Measurements from ENCODE around the gene OGN. TPM values are rescaled to one million over a fixed set of nuclear protein-coding genes. Genes with fewer than 3 reads are reported as not detected.

The OGN gene
- total and polyA plus RNA-seq, 2 of the 13 experiments (the other 11 are each of a cell fraction or from before 2014, with no cell fraction given) = not detected

DNA sequence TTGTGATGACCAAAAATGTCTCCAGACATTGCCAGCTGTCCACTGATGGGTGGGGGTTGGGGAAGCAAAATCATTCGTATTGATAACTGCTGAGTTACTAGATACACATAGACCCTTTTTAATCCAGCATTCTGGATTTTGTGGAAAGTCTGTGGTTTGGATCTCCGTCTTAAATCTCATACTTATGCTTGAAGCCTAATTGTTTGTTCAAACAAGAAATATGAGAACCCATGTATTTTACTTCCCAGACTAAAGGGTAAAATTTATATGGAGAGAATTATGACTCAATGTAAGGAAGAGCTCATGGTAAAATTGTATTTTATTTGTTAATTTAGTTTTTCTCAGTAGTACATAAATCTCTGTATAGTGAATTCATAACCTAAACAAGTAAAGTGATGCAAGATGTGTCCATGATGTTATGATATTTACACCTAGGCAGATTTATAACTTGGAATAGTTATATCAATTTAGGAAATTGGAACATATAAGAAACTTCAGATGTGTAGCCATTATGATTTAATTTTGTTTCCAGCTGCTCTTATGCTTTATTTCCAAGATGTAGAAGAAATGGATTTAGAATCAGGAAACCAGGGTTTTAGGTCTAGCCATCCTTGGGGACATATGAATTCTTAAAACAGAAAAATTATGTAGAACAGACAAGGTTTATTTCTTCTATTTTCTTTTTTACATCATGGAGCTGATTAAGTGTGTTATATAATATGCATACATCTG, 4.5 kb upstream of the OGN start (continued):
- TF ChIP-seq HNF1A (IDR thresholded peaks at IDR 0.05; ENCODE audit: low read depth) (no peak), HNF1A (CRISPR knock-in tag; IDR thresholded peaks at IDR 0.05; ENCODE audit: borderline replicate concordance) (no peak), KAT8 (CRISPR knock-in tag; IDR thresholded peaks at IDR 0.05) (no peak)

DNA sequence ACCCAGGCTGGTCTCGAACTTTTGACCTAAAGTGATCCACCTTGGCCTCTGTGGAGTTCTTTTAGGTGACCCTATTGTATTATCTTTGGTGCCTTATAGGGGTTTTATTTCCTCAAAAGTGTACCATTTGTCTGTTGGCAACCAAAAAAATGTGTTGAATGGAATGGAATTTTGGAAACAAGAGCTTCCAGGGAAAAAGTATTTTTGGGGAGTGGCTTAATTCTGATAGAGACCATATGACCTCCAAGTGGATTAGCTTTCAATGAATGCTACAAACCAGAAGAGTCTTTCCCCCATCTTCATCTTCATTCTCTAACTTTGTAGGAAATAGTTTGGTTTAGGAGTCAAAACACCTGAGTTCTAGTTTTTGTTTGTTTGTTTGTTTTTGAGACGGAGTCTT, 3.4 kb upstream of the OGN start:
- no peak for FAIRE-seq
- no peak for ATAC-seq
- Histone ChIP-seq H3K4me3 (replicated peaks in 1 of 3; ENCODE audit: insufficient read depth in 1 of 3, low read depth in 2 of 3, low read length in 3 of 3) (no peak overlapping the region), H3K9ac (ENCODE audit: insufficient read depth, low read depth, low read length) (no peak overlapping the region), H3K4me2 (ENCODE audit: low read depth, low read length) (no peak overlapping the region), H2AFZ (ENCODE audit: low read length) (no peak overlapping the region), H3K79me2 (ENCODE audit: insufficient read depth, low read length) (no peaks in the 10 kb centered on the region), H3K9me3 (ENCODE audit: low read length) (no peaks in the 10 kb centered on the region), H4K20me1 (ENCODE audit: insufficient read depth, low read length) (no peaks in the 10 kb centered on the region), H3K4me1 (ENCODE audit: insufficient read depth, low read length) (no peaks in the 10 kb centered on the region), H3K27me3 (ENCODE audit: control insufficient read depth in 1 of 2, insufficient read depth in 2 of 2, low read length in 2 of 2) (no peaks in the 10 kb centered on the region), H3K27ac (ENCODE audit: extremely low read length, insufficient read depth, low read length) (no peak overlapping the region), H3K36me3 (replicated peaks in 1 of 2; ENCODE audit: control insufficient read depth in 1 of 2, insufficient read depth in 2 of 2, low read length in 2 of 2) (no peaks in the 10 kb centered on the region)
- BruUV-seq (replicated peaks) = no TSS peak
- no peak for DNase-seq (ENCODE audit: low spot score)
- 86% methylated on average over 2 of the region's 2 CpGs for WGBS (ENCODE audit: low lambda C conversion rate)
- ChIA-PET POLR2A (no interaction called here), CTCF (ENCODE audit: low intra/inter-chr PET ratio, low total read pairs) (no interaction called here)
- in situ Hi-C loops (cut with HindIII; ENCODE audit: extremely low pct_ligation_motif_present, low pct_unique_long_range_greater_than_20kb) (no loop called here), intact Hi-C loops (cut with micrococcal nuclease; ENCODE audit: unreplicated experiment) (no loop called here)
- TF ChIP-seq ZNF781 (CRISPR knock-in tag; IDR thresholded peaks at IDR 0.05; ENCODE audit: borderline replicate concordance, not compliant biosample characterization) = no peak
- no peak for TF ChIP-seq NFIC (IDR thresholded peaks at IDR 0.05; ENCODE audit: low read length)
- TF ChIP-seq NR2F2 (IDR thresholded peaks at IDR 0.05; ENCODE audit: borderline replicate concordance, low read depth) = no peak

All from HepG2 (cell line).